ENCODE results near the gene NTHL1. TPM values are rescaled to one million over a fixed set of nuclear protein-coding genes. Genes with fewer than 3 reads are reported as not detected.
A peak's percentile ranks its signal among the peaks of the same experiment; 100 is the strongest.

NTHL1 gene
- total RNA-seq, 1 experiment from 2014 or later = 93.3 TPM

DNA sequence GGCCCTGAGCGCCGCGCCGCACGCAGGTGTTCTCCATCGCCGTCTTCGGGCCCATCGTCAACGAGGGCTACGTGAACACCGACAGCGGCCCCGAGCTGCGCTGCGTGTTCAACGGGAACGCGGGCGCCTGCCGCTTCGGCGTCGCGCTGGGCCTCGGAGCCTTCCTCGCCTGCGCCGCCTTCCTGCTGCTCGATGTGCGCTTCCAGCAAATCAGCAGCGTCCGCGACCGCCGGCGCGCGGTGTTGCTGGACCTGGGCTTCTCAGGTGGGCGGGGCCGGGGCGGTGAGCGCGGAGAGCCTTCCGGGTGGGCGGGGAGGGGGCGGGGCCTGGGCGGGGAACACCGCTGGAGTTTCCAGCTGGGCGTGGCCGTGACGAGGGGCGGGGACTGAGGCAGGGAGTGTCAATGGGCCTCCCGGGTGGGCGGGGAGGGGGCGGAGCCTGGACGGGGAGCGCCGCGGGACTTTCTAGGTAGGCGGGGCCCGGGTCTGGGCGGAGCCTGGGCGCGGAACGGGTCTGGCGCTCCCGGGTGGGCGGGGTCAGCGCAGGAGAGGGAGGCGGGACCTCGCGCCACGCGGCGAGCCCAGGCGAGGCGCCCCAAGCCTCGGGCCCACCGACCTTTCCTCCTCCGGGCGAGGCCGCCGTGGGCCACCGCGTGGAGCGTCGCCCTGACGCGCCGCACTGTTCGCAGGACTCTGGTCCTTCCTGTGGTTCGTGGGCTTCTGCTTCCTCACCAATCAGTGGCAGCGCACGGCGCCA lies 55.5 kb downstream of the NTHL1 start (continued):
- TF ChIP-seq STAT6 (CRISPR knock-in tag; conservative IDR thresholded peaks at IDR 0.05; ENCODE audit: low read depth) (no peak), SOX15 (CRISPR knock-in tag; IDR thresholded peaks at IDR 0.05) (no peak), TEAD4 (CRISPR knock-in tag; IDR thresholded peaks at IDR 0.05) (peak; percentile 82; the same call in 1 of the 2 replicates), GRHL2 (CRISPR knock-in tag; IDR thresholded peaks at IDR 0.05; ENCODE audit: insufficient replicate concordance, severe bottlenecking) (no peak), ETV6 (CRISPR knock-in tag; IDR thresholded peaks at IDR 0.05) (no peak; the same call in 1 of the 2 replicates), JUN (CRISPR knock-in tag; IDR thresholded peaks at IDR 0.05) (peak; percentile 95), ZNF232 (CRISPR knock-in tag; IDR thresholded peaks at IDR 0.05) (peak; percentile 77; the same call in 1 of the 2 replicates), FOXK1 (CRISPR knock-in tag; IDR thresholded peaks at IDR 0.05) (peak; percentile 92), MYBL2 (CRISPR knock-in tag; IDR thresholded peaks at IDR 0.05) (peak; percentile 94), PREB (CRISPR knock-in tag; IDR thresholded peaks at IDR 0.05; ENCODE audit: borderline replicate concordance) (peak; percentile 33; the same call in 1 of the 2 replicates), ZBTB21 (CRISPR knock-in tag; IDR thresholded peaks at IDR 0.05; ENCODE audit: borderline replicate concordance) (peak; percentile 70), FOXP1 (CRISPR knock-in tag; IDR thresholded peaks at IDR 0.05; ENCODE audit: borderline replicate concordance) (peak; percentile 97)
- TF ChIP-seq, protein P1, sequence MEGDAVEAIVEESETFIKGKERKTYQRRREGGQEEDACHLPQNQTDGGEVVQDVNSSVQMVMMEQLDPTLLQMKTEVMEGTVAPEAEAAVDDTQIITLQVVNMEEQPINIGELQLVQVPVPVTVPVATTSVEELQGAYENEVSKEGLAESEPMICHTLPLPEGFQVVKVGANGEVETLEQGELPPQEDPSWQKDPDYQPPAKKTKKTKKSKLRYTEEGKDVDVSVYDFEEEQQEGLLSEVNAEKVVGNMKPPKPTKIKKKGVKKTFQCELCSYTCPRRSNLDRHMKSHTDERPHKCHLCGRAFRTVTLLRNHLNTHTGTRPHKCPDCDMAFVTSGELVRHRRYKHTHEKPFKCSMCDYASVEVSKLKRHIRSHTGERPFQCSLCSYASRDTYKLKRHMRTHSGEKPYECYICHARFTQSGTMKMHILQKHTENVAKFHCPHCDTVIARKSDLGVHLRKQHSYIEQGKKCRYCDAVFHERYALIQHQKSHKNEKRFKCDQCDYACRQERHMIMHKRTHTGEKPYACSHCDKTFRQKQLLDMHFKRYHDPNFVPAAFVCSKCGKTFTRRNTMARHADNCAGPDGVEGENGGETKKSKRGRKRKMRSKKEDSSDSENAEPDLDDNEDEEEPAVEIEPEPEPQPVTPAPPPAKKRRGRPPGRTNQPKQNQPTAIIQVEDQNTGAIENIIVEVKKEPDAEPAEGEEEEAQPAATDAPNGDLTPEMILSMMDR (IDR thresholded peaks at IDR 0.05) = no peak
- TF ChIP-seq, protein P2, sequence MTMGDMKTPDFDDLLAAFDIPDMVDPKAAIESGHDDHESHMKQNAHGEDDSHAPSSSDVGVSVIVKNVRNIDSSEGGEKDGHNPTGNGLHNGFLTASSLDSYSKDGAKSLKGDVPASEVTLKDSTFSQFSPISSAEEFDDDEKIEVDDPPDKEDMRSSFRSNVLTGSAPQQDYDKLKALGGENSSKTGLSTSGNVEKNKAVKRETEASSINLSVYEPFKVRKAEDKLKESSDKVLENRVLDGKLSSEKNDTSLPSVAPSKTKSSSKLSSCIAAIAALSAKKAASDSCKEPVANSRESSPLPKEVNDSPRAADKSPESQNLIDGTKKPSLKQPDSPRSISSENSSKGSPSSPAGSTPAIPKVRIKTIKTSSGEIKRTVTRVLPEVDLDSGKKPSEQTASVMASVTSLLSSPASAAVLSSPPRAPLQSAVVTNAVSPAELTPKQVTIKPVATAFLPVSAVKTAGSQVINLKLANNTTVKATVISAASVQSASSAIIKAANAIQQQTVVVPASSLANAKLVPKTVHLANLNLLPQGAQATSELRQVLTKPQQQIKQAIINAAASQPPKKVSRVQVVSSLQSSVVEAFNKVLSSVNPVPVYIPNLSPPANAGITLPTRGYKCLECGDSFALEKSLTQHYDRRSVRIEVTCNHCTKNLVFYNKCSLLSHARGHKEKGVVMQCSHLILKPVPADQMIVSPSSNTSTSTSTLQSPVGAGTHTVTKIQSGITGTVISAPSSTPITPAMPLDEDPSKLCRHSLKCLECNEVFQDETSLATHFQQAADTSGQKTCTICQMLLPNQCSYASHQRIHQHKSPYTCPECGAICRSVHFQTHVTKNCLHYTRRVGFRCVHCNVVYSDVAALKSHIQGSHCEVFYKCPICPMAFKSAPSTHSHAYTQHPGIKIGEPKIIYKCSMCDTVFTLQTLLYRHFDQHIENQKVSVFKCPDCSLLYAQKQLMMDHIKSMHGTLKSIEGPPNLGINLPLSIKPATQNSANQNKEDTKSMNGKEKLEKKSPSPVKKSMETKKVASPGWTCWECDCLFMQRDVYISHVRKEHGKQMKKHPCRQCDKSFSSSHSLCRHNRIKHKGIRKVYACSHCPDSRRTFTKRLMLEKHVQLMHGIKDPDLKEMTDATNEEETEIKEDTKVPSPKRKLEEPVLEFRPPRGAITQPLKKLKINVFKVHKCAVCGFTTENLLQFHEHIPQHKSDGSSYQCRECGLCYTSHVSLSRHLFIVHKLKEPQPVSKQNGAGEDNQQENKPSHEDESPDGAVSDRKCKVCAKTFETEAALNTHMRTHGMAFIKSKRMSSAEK (CRISPR knock-in tag; IDR thresholded peaks at IDR 0.05; ENCODE audit: borderline replicate concordance) = no peak
- TF ChIP-seq, protein P3, sequence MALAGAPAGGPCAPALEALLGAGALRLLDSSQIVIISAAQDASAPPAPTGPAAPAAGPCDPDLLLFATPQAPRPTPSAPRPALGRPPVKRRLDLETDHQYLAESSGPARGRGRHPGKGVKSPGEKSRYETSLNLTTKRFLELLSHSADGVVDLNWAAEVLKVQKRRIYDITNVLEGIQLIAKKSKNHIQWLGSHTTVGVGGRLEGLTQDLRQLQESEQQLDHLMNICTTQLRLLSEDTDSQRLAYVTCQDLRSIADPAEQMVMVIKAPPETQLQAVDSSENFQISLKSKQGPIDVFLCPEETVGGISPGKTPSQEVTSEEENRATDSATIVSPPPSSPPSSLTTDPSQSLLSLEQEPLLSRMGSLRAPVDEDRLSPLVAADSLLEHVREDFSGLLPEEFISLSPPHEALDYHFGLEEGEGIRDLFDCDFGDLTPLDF (CRISPR knock-in tag; IDR thresholded peaks at IDR 0.05) = peak; percentile 91
- TF ChIP-seq, protein P4, sequence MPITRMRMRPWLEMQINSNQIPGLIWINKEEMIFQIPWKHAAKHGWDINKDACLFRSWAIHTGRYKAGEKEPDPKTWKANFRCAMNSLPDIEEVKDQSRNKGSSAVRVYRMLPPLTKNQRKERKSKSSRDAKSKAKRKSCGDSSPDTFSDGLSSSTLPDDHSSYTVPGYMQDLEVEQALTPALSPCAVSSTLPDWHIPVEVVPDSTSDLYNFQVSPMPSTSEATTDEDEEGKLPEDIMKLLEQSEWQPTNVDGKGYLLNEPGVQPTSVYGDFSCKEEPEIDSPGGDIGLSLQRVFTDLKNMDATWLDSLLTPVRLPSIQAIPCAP (CRISPR knock-in tag; IDR thresholded peaks at IDR 0.05) = peak; percentile 88; the same call in 1 of the 2 replicates
- TF ChIP-seq, protein P5, sequence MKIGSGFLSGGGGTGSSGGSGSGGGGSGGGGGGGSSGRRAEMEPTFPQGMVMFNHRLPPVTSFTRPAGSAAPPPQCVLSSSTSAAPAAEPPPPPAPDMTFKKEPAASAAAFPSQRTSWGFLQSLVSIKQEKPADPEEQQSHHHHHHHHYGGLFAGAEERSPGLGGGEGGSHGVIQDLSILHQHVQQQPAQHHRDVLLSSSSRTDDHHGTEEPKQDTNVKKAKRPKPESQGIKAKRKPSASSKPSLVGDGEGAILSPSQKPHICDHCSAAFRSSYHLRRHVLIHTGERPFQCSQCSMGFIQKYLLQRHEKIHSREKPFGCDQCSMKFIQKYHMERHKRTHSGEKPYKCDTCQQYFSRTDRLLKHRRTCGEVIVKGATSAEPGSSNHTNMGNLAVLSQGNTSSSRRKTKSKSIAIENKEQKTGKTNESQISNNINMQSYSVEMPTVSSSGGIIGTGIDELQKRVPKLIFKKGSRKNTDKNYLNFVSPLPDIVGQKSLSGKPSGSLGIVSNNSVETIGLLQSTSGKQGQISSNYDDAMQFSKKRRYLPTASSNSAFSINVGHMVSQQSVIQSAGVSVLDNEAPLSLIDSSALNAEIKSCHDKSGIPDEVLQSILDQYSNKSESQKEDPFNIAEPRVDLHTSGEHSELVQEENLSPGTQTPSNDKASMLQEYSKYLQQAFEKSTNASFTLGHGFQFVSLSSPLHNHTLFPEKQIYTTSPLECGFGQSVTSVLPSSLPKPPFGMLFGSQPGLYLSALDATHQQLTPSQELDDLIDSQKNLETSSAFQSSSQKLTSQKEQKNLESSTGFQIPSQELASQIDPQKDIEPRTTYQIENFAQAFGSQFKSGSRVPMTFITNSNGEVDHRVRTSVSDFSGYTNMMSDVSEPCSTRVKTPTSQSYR (CRISPR knock-in tag; IDR thresholded peaks at IDR 0.05) = peak; percentile 92
- TF ChIP-seq, protein P6, sequence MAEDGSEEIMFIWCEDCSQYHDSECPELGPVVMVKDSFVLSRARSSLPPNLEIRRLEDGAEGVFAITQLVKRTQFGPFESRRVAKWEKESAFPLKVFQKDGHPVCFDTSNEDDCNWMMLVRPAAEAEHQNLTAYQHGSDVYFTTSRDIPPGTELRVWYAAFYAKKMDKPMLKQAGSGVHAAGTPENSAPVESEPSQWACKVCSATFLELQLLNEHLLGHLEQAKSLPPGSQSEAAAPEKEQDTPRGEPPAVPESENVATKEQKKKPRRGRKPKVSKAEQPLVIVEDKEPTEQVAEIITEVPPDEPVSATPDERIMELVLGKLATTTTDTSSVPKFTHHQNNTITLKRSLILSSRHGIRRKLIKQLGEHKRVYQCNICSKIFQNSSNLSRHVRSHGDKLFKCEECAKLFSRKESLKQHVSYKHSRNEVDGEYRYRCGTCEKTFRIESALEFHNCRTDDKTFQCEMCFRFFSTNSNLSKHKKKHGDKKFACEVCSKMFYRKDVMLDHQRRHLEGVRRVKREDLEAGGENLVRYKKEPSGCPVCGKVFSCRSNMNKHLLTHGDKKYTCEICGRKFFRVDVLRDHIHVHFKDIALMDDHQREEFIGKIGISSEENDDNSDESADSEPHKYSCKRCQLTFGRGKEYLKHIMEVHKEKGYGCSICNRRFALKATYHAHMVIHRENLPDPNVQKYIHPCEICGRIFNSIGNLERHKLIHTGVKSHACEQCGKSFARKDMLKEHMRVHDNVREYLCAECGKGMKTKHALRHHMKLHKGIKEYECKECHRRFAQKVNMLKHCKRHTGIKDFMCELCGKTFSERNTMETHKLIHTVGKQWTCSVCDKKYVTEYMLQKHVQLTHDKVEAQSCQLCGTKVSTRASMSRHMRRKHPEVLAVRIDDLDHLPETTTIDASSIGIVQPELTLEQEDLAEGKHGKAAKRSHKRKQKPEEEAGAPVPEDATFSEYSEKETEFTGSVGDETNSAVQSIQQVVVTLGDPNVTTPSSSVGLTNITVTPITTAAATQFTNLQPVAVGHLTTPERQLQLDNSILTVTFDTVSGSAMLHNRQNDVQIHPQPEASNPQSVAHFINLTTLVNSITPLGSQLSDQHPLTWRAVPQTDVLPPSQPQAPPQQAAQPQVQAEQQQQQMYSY (CRISPR knock-in tag; IDR thresholded peaks at IDR 0.05) = no peak; the same call in 1 of the 2 replicates
